H54 (cell line): ENCODE data around the gene ZNF622.
"Not testable (repeated sequence)": the region's sequence is repeated elsewhere in the genome, so short reads cannot be mapped to it uniquely, and the experiment has no call there.

Source experiments
- DNase-seq: peaks from one replicate; pipeline ENCODE4 v3.0.0; 2011; ENCODE audit warnings: low spot score, mixed read lengths; ENCODE audit not compliant: insufficient read length
- FAIRE-seq: peaks from 3 replicates; lab custom pipeline; 2011; peaks lifted over from hg19 to GRCh38; lab: Jason Lieb, UNC
- POLR2A ChIP-seq: IDR thresholded peaks from 2 replicates; pipeline ENCODE4 v1.6.1; 2011; ENCODE audit warnings: low read depth, mild to moderate bottlenecking, low read length

Gene ZNF622

GRCh38 chr5:16490911-16491310 lies 25.3 kb upstream of the ZNF622 start:
- no peak for FAIRE-seq
- no peak for DNase-seq
- no peak for TF ChIP-seq POLR2A

DNA sequence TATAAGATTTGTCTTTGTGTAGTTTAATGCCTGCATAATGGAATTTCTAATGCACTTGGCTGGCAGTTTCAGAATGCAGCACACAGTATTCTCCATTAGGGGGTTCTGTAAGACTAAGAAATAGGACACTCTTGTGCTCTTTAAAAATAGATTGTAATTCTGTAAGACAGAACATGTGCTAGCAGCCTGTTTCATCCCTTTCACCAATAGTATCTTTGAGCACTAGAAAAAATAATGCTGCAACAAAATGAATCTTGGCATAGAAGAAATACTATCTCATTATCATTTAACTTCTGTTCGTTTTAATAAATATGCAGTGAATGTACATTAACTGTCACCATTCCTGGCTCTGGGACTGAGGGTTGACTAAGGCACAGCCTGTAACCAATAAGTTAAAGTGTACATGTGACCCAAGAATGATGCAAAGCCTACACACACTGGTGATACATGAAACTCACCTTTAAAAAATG lies 23.8 kb upstream of the ZNF622 start:
- DNase-seq (no peak), FAIRE-seq (peak; percentile 93)
- TF ChIP-seq POLR2A = no peak

- FAIRE-seq (no peak), DNase-seq (no peak)
- TF ChIP-seq POLR2A = no peak
Measured at GRCh38 chr5:16487456-16487855, 21.9 kb upstream of the ZNF622 start.

DNA sequence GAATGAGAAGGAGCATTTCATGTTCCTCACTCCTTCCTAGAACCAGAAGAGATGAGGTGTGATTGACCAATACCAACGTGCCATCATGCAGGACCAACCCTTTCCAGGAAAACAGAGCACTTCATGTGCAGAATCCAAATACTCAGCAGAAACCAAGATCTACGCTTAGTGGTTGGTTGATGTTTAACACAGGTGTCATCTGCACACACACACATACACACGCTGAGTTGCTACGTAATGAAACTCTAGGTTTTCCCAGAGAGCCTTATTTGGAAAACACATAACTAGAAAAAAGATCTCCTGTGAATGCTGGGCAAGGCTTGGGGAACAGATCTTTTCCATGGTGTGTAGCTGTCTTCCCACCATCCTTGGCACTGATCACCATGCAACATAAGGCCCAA lies 21.1 kb upstream of the ZNF622 start:
- TF ChIP-seq POLR2A = no peak
- FAIRE-seq (peak; percentile 81), DNase-seq (no peak)

DNA sequence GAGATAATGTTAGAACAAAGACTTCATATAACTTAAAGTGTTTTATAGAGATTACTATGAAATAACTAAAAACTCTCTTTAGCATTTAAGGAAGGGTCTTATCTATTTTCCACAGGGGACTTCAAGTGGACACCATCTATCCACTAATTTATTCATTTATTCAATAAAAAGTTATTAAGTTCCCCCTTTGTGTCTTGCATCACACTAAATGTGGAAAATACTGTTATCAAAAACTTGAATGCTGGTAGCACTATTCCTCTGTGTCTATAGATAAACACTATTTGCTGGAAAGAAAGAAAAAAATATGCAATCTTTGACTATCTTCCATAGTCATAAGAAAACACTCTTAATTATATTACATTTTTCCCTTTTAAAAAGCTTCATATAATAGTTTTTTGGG lies 20.1 kb upstream of the ZNF622 start:
- FAIRE-seq (no peak), DNase-seq (no peak)
- no peak for TF ChIP-seq POLR2A

DNA sequence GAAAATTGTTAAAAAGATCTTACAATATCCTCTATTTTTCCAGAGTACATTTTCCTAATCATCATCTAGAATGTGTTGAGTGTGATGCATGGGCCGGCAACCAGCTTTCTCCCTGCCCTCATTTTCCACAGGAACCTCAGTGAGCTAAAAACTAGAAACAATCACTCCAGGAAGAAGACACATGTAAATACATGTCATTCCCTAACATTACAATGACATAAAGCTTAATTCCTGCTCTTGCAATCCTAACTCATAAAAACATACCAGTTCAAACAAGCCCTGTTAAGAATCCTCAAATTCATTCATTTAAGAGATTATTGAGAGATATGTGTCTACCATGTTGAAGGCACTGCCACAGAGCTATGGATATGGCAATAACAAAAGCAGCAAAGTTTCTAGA lies 18.5 kb upstream of the ZNF622 start:
- FAIRE-seq (no peak), DNase-seq (no peak)
- TF ChIP-seq POLR2A = no peak

GRCh38 chr5:16483361-16483760 lies 17.8 kb upstream of the ZNF622 start:
- FAIRE-seq (peak; percentile 88), DNase-seq (no peak)
- no peak for TF ChIP-seq POLR2A

GRCh38 chr5:16482891-16483290 lies 17.3 kb upstream of the ZNF622 start:
- TF ChIP-seq POLR2A = no peak
- FAIRE-seq (peak; percentile 6), DNase-seq (no peak)

- no peak for TF ChIP-seq POLR2A
- no peak for DNase-seq
- peak; percentile 64 for FAIRE-seq
Measured at GRCh38 chr5:16480821-16481538, 15.4 kb upstream of the ZNF622 start.

GRCh38 chr5:16480144-16480543 lies 14.5 kb upstream of the ZNF622 start:
- no peak for FAIRE-seq
- TF ChIP-seq POLR2A = no peak
- DNase-seq = no peak

- TF ChIP-seq POLR2A = no peak
- no peak for FAIRE-seq
Measured at GRCh38 chr5:16477541-16477940, 11.9 kb upstream of the ZNF622 start.

DNA sequence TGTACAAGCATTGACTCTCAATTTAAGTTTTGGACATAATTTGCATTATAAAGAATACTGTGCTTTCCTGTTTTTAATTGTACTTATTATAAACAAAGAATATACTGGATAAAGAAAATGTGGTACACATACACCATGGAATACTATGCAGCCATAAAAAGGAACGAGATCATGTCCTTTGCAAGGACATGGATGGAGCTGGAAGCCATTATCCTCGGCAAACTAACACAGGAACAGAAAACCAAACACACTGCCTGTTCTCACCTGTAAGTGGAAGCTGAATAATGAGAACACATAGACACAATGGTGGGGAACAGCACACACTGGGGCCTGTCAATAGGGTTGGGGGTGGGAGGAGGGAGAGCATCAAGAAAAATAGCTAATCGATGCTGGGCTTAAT lies 10.8 kb upstream of the ZNF622 start:
- FAIRE-seq, DNase-seq: not testable (repeated sequence)

More at GRCh38 chr5:16477541-16477940, 11.9 kb upstream of the ZNF622 start:
- no peak for DNase-seq

- DNase-seq (no peak), FAIRE-seq (peak; percentile 60)
- TF ChIP-seq POLR2A = no peak
Measured at GRCh38 chr5:16471387-16471786, 5.8 kb upstream of the ZNF622 start.

DNA sequence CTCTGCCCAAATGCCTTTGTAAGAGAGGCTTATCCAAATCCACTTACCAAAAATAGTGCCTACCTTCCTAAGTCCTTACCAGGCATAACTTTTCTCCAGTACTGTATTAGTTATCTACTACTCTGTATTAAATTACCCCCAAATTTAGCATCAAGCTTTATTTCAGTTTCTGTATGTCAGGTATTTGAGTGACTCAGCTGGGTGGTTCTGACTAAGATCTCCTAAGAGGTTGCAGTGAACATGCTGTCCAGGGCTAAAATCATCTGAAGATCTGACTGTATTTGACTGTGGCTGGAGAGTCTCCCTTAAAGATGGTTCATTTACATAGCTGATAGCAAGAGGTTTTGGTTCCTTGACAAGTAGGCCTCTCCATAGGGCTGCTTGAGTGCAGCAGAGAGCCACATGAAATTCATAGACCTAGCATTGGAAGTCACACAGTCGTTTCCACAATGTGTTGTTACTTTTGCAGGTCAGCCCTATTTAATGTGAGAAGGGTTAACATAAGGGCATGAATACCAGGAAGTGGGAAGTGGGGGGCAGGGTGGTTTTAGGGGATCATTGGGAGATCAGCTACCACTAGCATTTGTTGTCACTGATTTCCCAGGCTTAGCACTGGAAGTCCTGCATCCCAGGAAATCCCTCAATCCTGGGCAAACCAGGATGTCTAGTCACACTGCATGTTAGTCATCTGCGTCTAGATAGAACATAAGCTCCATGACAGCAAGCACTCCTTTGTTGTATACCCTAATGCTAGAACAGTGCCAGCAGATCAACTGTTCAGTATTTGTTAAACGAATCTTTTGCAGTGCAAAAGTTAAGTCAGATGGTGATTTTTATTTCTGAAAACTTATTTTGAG lies 2.0 kb upstream of the ZNF622 start:
- FAIRE-seq = peak; percentile 94

More for the DNA sequence above, 2.0 kb upstream of the ZNF622 start:
- TF ChIP-seq POLR2A = no peak
- peak; percentile 44 for DNase-seq
